Measurements from ENCODE around the gene OR2A12. TPM values are rescaled to one million over a fixed set of nuclear protein-coding genes. Genes with fewer than 3 reads are reported as not detected.

OR2A12 gene
- total RNA-seq, 1 experiment from 2014 or later = not detected

Other genes with a start within 250 kb of the OR2A12 start
- gene TCAF1, start 184.1 kb upstream of the OR2A12 start, total RNA-seq (2021) = 38.6 and 44.5 TPM in 2 replicates
- not detected in 2 replicates for gene OR2F2, start 151.0 kb upstream of the OR2A12 start, total RNA-seq (2021)
- not detected in 2 replicates for gene OR2F1, start 131.4 kb upstream of the OR2A12 start, total RNA-seq (2021)
- not detected in 2 replicates for gene OR6B1, start 86.0 kb upstream of the OR2A12 start, total RNA-seq (2021)
- gene OR2A5, start 37.3 kb upstream of the OR2A12 start, total RNA-seq (2021) = not detected in 2 replicates
- gene OR2A25, start 16.5 kb upstream of the OR2A12 start, total RNA-seq (2021) = not detected in 2 replicates
- gene OR2A2, start 23.3 kb downstream of the OR2A12 start, total RNA-seq (2021) = not detected in 2 replicates
- gene OR2A14, start 36.9 kb downstream of the OR2A12 start, total RNA-seq (2021) = not detected in 2 replicates
- not detected in 2 replicates for gene CTAGE4, start 97.2 kb downstream of the OR2A12 start, total RNA-seq (2021)
- gene ARHGEF35, start 109.6 kb downstream of the OR2A12 start, total RNA-seq (2021) = 3.5 and 4.6 TPM in 2 replicates
- gene OR2A42, start 153.3 kb downstream of the OR2A12 start, total RNA-seq (2021) = 0.21 and 0.37 TPM in 2 replicates
- gene OR2A7, start 178.5 kb downstream of the OR2A12 start, total RNA-seq (2021) = 1.2 and 2.0 TPM in 2 replicates
- gene CTAGE8, start 183.0 kb downstream of the OR2A12 start, total RNA-seq (2021) = 2.1 and 2.8 TPM in 2 replicates
- 0.44 and 0.60 TPM in 2 replicates for gene OR2A1, start 226.1 kb downstream of the OR2A12 start, total RNA-seq (2021)

Data from A673 (cell line).